K562 (cell line): ENCODE data around the gene CDK14. TPM values are rescaled to one million over a fixed set of nuclear protein-coding genes. Genes with fewer than 3 reads are reported as not detected.

Experiments used
- ATAC-seq: fragments of 200-7000 bp; cut with Tn5 transposase; 3 replicates; pipeline ENCODE4 v1.9.1; 2020; ENCODE audit warnings: moderate library complexity
- BruUV-seq: library from RNA; stranded (reverse); fragments of 400-500 nt; replicated peaks from 2 replicates; lab custom pipeline; 2021; lab: Mats Ljungman, UMichigan
- CTCF ChIA-PET: fragments of 300-600 bp; formaldehyde crosslinking; extraction: SDS; loops from one replicate; lab custom pipeline; 2021; ENCODE audit warnings: low intra/inter-chr PET ratio; lab: Yijun Ruan, JAX
- POLR2A ChIA-PET: fragments of 300-600, 350-650 bp; sonication (Branson Sonifier 250); formaldehyde crosslinking; extraction: SDS; loops from one replicate; lab custom pipeline; 2021; ENCODE audit warnings: antibody characterized with exemption, inconsistent platforms; lab: Yijun Ruan, JAX
- DNase-seq, 4 experiments: peaks; one replicate each; pipeline versions ENCODE4 v3.0.0 to v3.0.0-alpha.2; 2011 to 2018; ENCODE audit warnings: low spot score in 3 of 4, mixed read lengths in 3 of 4; ENCODE audit errors: extremely low read depth in 1 of 4
- FAIRE-seq: peaks from 2 replicates; lab custom pipeline; 2011; peaks lifted over from hg19 to GRCh38; lab: Jason Lieb, UNC
- H2AFZ ChIP-seq: 2 replicates; pipeline ENCODE4 v1.6.0; 2011; ENCODE audit warnings: low read depth, low read length, control low read depth, inconsistent platforms
- H3K27ac ChIP-seq: fragments of 200-600 bp; 3 replicates; pipeline ENCODE4 v1.8.0; 2011; ENCODE audit warnings: low read depth, mild to moderate bottlenecking, control low read depth, inconsistent platforms, low read length, moderate library complexity, mixed read lengths; ENCODE audit errors: extremely low read depth
- H3K27me3 ChIP-seq, 2 experiments: fragments of 300-600 bp in 1 of 2; 2 replicates in 1 of 2; 3 replicates in 1 of 2; pipeline versions ENCODE4 v1.6.0 to v1.8.0; 2011; ENCODE audit warnings: inconsistent platforms in 2 of 2, low read length in 2 of 2, mild to moderate bottlenecking in 1 of 2, mixed read lengths in 1 of 2, moderate library complexity in 1 of 2; ENCODE audit not compliant: control insufficient read depth in 2 of 2, insufficient read depth in 2 of 2
- H3K36me3 ChIP-seq: fragments of 300-600 bp; 3 replicates; pipeline ENCODE4 v1.8.0; 2011; ENCODE audit warnings: mild to moderate bottlenecking, low read length, inconsistent platforms; ENCODE audit not compliant: control insufficient read depth, insufficient read depth
- H3K4me1 ChIP-seq, 2 experiments: fragments of 200-600 bp in 1 of 2; replicated peaks in 1 of 2; 2 replicates in 1 of 2; 3 replicates in 1 of 2; pipeline versions ENCODE4 v1.5.1 to v1.8.0; 2011; ENCODE audit warnings: inconsistent platforms in 2 of 2, low read length in 2 of 2, mild to moderate bottlenecking in 1 of 2, mixed read lengths in 1 of 2, moderate library complexity in 1 of 2; ENCODE audit not compliant: control insufficient read depth in 2 of 2, insufficient read depth in 2 of 2
- H3K4me2 ChIP-seq: 2 replicates; pipeline ENCODE4 v1.6.1; 2011; ENCODE audit warnings: low read length, control low read depth, inconsistent platforms, mixed read lengths; ENCODE audit not compliant: insufficient read depth
- H3K4me3 ChIP-seq: fragments of 200-600 bp; sonication (generic), shearing (Covaris generic); 2 replicates; pipeline ENCODE4 v1.5.1; 2016; ENCODE audit warnings: control low read depth, inconsistent platforms
- H3K79me2 ChIP-seq: fragments of 200-600 bp; 3 replicates; pipeline ENCODE4 v1.8.0; 2011; ENCODE audit warnings: low read length, inconsistent platforms; ENCODE audit not compliant: control insufficient read depth, insufficient read depth
- H3K9ac ChIP-seq, 2 experiments: 2 replicates each; pipeline versions ENCODE4 v1.6.0 to v1.6.1; 2011; ENCODE audit warnings: low read depth in 2 of 2, low read length in 2 of 2, control low read depth in 1 of 2, inconsistent platforms in 1 of 2, mild to moderate bottlenecking in 1 of 2, mixed read lengths in 1 of 2; ENCODE audit not compliant: insufficient read depth in 1 of 2
- H3K9me1 ChIP-seq: one replicate; pipeline ENCODE4 v1.6.0; 2011; ENCODE audit warnings: inconsistent platforms, mild to moderate bottlenecking, low read length, moderate library complexity; ENCODE audit not compliant: control insufficient read depth, insufficient read depth
- H3K9me3 ChIP-seq: replicated peaks from 2 replicates; pipeline ENCODE4 v1.5.1; 2011; ENCODE audit warnings: low read depth, low read length, inconsistent platforms; ENCODE audit not compliant: control insufficient read depth, insufficient read depth
- H4K20me1 ChIP-seq: replicated peaks from 2 replicates; pipeline ENCODE4 v1.6.1; 2011; ENCODE audit warnings: low read length, inconsistent platforms, mixed read lengths; ENCODE audit not compliant: control insufficient read depth, insufficient read depth
- CCAR2 ChIP-seq: fragments of 200-400 bp; formaldehyde crosslinking; IDR thresholded peaks from 2 replicates; pipeline ENCODE4 v1.6.1; 2017; ENCODE audit warnings: mild to moderate bottlenecking, low read depth, low read length
- CCNT2 ChIP-seq: IDR thresholded peaks from 2 replicates; pipeline ENCODE4 v1.6.1; 2011; ENCODE audit warnings: borderline replicate concordance, low read depth, mild to moderate bottlenecking, moderate library complexity, mixed read lengths, low read length; ENCODE audit not compliant: insufficient read length; ENCODE audit errors: extremely low read depth
- CHD1 ChIP-seq: fragments of 200-600 bp; sonication (generic); IDR thresholded peaks from one replicate; pipeline ENCODE4 v1.6.1; 2012; ENCODE audit warnings: mild to moderate bottlenecking, moderate library complexity, low read length, inconsistent platforms
- DDX20 ChIP-seq: fragments of 450-650 bp; IDR thresholded peaks from 2 replicates; pipeline ENCODE4 v1.6.1; 2016; ENCODE audit warnings: missing genetic modification characterization, low read depth, mild to moderate bottlenecking, missing compliant biosample characterization, moderate library complexity
- ID3 ChIP-seq, 2 experiments: fragments of 250-450 bp in 1 of 2; fragments of 450-650 bp in 1 of 2; sonication (Bioruptor Pico) in 1 of 2; IDR thresholded peaks; 2 replicates each; pipeline versions ENCODE4 v1.6.1 to v1.8.0; 2016 to 2021; ENCODE audit warnings: mild to moderate bottlenecking in 2 of 2, moderate library complexity in 2 of 2, missing compliant biosample characterization in 1 of 2, missing genetic modification characterization in 1 of 2
- ILK ChIP-seq: fragments of 450-650 bp; IDR thresholded peaks from 2 replicates; pipeline ENCODE4 v1.6.1; 2016; ENCODE audit warnings: missing genetic modification characterization, low read depth, mild to moderate bottlenecking, missing compliant biosample characterization, moderate library complexity, borderline replicate concordance
- MCM2 ChIP-seq: fragments of 450-650 bp; IDR thresholded peaks from 2 replicates; pipeline ENCODE4 v1.6.1; 2017; ENCODE audit warnings: low read depth, mild to moderate bottlenecking
- MCM3 ChIP-seq: fragments of 450-650 bp; IDR thresholded peaks from 2 replicates; pipeline ENCODE4 v1.6.1; 2016
- MCM5 ChIP-seq: fragments of 450-650 bp; IDR thresholded peaks from 2 replicates; pipeline ENCODE4 v1.6.1; 2016; ENCODE audit warnings: low read depth
- RBM17 ChIP-seq: fragments of 200-400 bp; formaldehyde crosslinking; IDR thresholded peaks from 2 replicates; pipeline ENCODE4 v1.6.1; 2017; ENCODE audit warnings: low read depth, mild to moderate bottlenecking, low read length, borderline replicate concordance
- TFAP4 ChIP-seq: sonication (generic); formaldehyde crosslinking; IDR thresholded peaks from 2 replicates; pipeline ENCODE4 v1.8.0; 2022; ENCODE audit warnings: missing genetic modification reagents, mild to moderate bottlenecking, moderate library complexity, borderline replicate concordance
- ZNF778 ChIP-seq: fragments of 450-650 bp; formaldehyde crosslinking; IDR thresholded peaks from 2 replicates; pipeline ENCODE4 v1.4.0; 2020; ENCODE audit warnings: mild to moderate bottlenecking, moderate library complexity
- WGBS: fragments of 100-300 bp; shearing (Covaris generic); methylation state at CpG from one replicate; pipeline ENCODE4 v1.1.6; 2016; ENCODE audit warnings: low coverage, mixed read lengths; ENCODE audit not compliant: insufficient coverage; ENCODE audit errors: missing lambda C conversion rate; 5-methylcytosine and 5-hydroxymethylcytosine counted together
- in situ Hi-C: fragments of 300-500 bp; cut with MboI; formaldehyde crosslinking; loops from 4 replicates; pipeline ENCODE4 v1.15.0; 2018; ENCODE audit warnings: inconsistent platforms, mixed read lengths
- intact Hi-C: fragments of 100-400 bp; cut with micrococcal nuclease; formaldehyde crosslinking; loops from 2 replicates; pipeline ENCODE4 v1.14.2; 2022
- polyA plus RNA-seq, 8 experiments: library from polyadenylated mRNA; depleted of rRNA in 4 of 8; stranded (reverse) in 5 of 8; unstranded in 3 of 8; fragments of >200 nt; fragmentation: Nextera tagmentation in 2 of 8; fragmentation: Illumina TruSeq in 1 of 8; extraction: Ambion mirVana in 2 of 8; extraction: Trizol in 1 of 8; gene quantifications; 2 replicates each; pipeline versions ENCODE4 v1.2.1 to v1.2.3, GENCODE V29; 2011 to 2014; ENCODE audit warnings: inconsistent platforms in 1 of 8, missing spikeins in 1 of 8
- total RNA-seq, 7 experiments: library from RNA; depleted of rRNA in 6 of 7; stranded (reverse); fragments of >200 nt in 6 of 7; fragmentation: Illumina TruSeq in 2 of 7; extraction: Trizol in 2 of 7; gene quantifications; 2 replicates each; pipeline versions ENCODE4 v1.2.1 to v1.2.3, GENCODE V29; 2011 to 2021; ENCODE audit warnings: low replicate concordance in 1 of 7
- TF ChIP-seq, protein P1 (sequence below): fragments of 250-450 bp; sonication (Bioruptor Pico); IDR thresholded peaks from 2 replicates; pipeline ENCODE4 v1.5.0; 2020; ENCODE audit warnings: mild to moderate bottlenecking

The CDK14 gene
- total and polyA plus RNA-seq, 9 of the 15 experiments (the other 6 are each of a cell fraction or from before 2014, with no cell fraction given): 0.03 to 0.91 (median 0.16) TPM

GRCh38 chr7:91041901-91042484 lies 445.9 kb downstream of the CDK14 start:
- BruUV-seq: no TSS peak
- no peaks in the 10 kb centered on the region for H3K9me3 ChIP-seq
- FAIRE-seq (no peak), DNase-seq (no peak), ATAC-seq (no peak)
- no peaks in the 10 kb centered on the region for H3K36me3 ChIP-seq
- intact Hi-C loops (no loop called here), in situ Hi-C loops (no loop called here)
- POLR2A ChIA-PET: no interaction called here
- CTCF ChIA-PET: no interaction called here
- no peaks in the 10 kb centered on the region for H4K20me1 ChIP-seq
- 0% methylated on average over 8 of the region's 8 CpGs for WGBS
- no peak overlapping the region for H2AFZ ChIP-seq
- no peak overlapping the region for H3K27ac ChIP-seq
- no peak overlapping the region for H3K4me3 ChIP-seq
- no peaks in the 10 kb centered on the region for H3K79me2 ChIP-seq
- H3K4me2 ChIP-seq: no peak overlapping the region
- no peak for TF ChIP-seq TFAP4
- TF ChIP-seq MCM3: no peak
- no peak for TF ChIP-seq MCM5
- no peak overlapping the region for H3K9ac ChIP-seq
- no peaks in the 10 kb centered on the region for H3K4me1 ChIP-seq
- H3K9me1 ChIP-seq: no peaks in the 10 kb centered on the region
- no peaks in the 10 kb centered on the region for H3K27me3 ChIP-seq

- no peak overlapping the region for H2AFZ ChIP-seq
- no peak overlapping the region for H3K27ac ChIP-seq
- ChIA-PET CTCF (no interaction called here), POLR2A (no interaction called here)
- no peaks in the 10 kb centered on the region for H3K36me3 ChIP-seq
- no peak for DNase-seq
- no peak overlapping the region for H3K4me3 ChIP-seq
- ATAC-seq: no peak
- no TSS peak for BruUV-seq
- H3K9ac ChIP-seq: no peak overlapping the region
- H4K20me1 ChIP-seq: no peaks in the 10 kb centered on the region
- no peaks in the 10 kb centered on the region; a peak in 1 of 5 replicates for H3K27me3 ChIP-seq
- H3K9me3 ChIP-seq: no peaks in the 10 kb centered on the region
- H3K79me2 ChIP-seq: no peaks in the 10 kb centered on the region
- no peaks in the 10 kb centered on the region for H3K4me1 ChIP-seq
- in situ Hi-C loops (no loop called here), intact Hi-C loops (no loop called here)
- FAIRE-seq: no peak
- no peak overlapping the region for H3K4me2 ChIP-seq
- H3K9me1 ChIP-seq: no peaks in the 10 kb centered on the region
- WGBS: 0% methylated on average over 1 of the region's 1 CpG
- TF ChIP-seq CHD1: no peak
- no peak for TF ChIP-seq MCM3
- TF ChIP-seq ID3 (CRISPR knock-in tag; IDR thresholded peaks at IDR 0.05): no peak
- no peak for TF ChIP-seq ID3 (tag; IDR thresholded peaks at IDR 0.05)
- TF ChIP-seq CCAR2: no peak
- TF ChIP-seq DDX20 (tag): no peak
- no peak for TF ChIP-seq MCM2
- no peak for TF ChIP-seq ZNF778 (CRISPR knock-in tag)
- TF ChIP-seq CCNT2: no peak
- TF ChIP-seq RBM17: no peak
- TF ChIP-seq, protein P1, sequence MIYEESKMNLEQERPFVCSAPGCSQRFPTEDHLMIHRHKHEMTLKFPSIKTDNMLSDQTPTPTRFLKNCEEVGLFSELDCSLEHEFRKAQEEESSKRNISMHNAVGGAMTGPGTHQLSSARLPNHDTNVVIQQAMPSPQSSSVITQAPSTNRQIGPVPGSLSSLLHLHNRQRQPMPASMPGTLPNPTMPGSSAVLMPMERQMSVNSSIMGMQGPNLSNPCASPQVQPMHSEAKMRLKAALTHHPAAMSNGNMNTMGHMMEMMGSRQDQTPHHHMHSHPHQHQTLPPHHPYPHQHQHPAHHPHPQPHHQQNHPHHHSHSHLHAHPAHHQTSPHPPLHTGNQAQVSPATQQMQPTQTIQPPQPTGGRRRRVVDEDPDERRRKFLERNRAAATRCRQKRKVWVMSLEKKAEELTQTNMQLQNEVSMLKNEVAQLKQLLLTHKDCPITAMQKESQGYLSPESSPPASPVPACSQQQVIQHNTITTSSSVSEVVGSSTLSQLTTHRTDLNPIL: no peak
- no peak for TF ChIP-seq ILK
These were observed 447.1 kb downstream of the CDK14 start for GRCh38 chr7:91043186-91043585.
